DND-41 (cell line): ENCODE results near the gene NPM1.

Experiments used
- ATAC-seq: fragments of 200-7000 bp; cut with Tn5 transposase; 3 replicates; pipeline ENCODE4 v1.9.1; 2021; ENCODE audit warnings: low read depth; ENCODE audit not compliant: insufficient read depth
- DNase-seq: peaks from one replicate; pipeline ENCODE4 v3.0.0-alpha.2; 2020
- H2AFZ ChIP-seq: 2 replicates; pipeline ENCODE4 v1.6.0; 2012; ENCODE audit warnings: low read depth, low read length
- H3K27ac ChIP-seq: 2 replicates; pipeline ENCODE4 v1.5.1; 2012; ENCODE audit warnings: low read length, inconsistent platforms
- H3K27me3 ChIP-seq: fragments of 200-600 bp; sonication (generic); 2 replicates; pipeline ENCODE4 v1.6.0; 2012; ENCODE audit warnings: low read length, mild to moderate bottlenecking, inconsistent platforms; ENCODE audit not compliant: insufficient read depth, poor library complexity
- H3K36me3 ChIP-seq: 2 replicates; pipeline ENCODE4 v1.5.1; 2012; ENCODE audit warnings: low read length, inconsistent platforms; ENCODE audit not compliant: insufficient read depth
- H3K4me1 ChIP-seq: 2 replicates; pipeline ENCODE4 v1.5.1; 2012; ENCODE audit warnings: mild to moderate bottlenecking, low read length; ENCODE audit not compliant: insufficient read depth
- H3K4me2 ChIP-seq: 2 replicates; pipeline ENCODE4 v1.6.0; 2012; ENCODE audit warnings: mild to moderate bottlenecking, moderate library complexity, low read length, inconsistent platforms; ENCODE audit not compliant: insufficient read depth
- H3K4me3 ChIP-seq, 2 experiments: fragments of 200-600 bp in 1 of 2; shearing (Covaris generic) in 1 of 2; 2 replicates each; pipeline ENCODE4 v1.5.1; 2012 to 2016; ENCODE audit warnings: inconsistent platforms in 2 of 2, low read length in 2 of 2, mild to moderate bottlenecking in 2 of 2, low read depth in 1 of 2, moderate library complexity in 1 of 2
- H3K79me2 ChIP-seq: 2 replicates; pipeline ENCODE4 v1.6.0; 2012; ENCODE audit warnings: low read length, inconsistent platforms; ENCODE audit not compliant: insufficient read depth
- H3K9ac ChIP-seq: 2 replicates; pipeline ENCODE4 v1.6.0; 2012; ENCODE audit warnings: low read depth, mild to moderate bottlenecking, inconsistent platforms, low read length, moderate library complexity
- H3K9me3 ChIP-seq: 2 replicates; pipeline ENCODE4 v1.5.1; 2012; ENCODE audit warnings: low read length, moderate library complexity, mild to moderate bottlenecking, inconsistent platforms; ENCODE audit not compliant: insufficient read depth, severe bottlenecking
- H4K20me1 ChIP-seq: 2 replicates; pipeline ENCODE4 v1.6.0; 2012; ENCODE audit warnings: low read length; ENCODE audit not compliant: insufficient read depth
- CTCF ChIP-seq: IDR thresholded peaks from 2 replicates; pipeline ENCODE4 v1.5.1; 2012; ENCODE audit warnings: borderline replicate concordance, low read length, moderate library complexity, mild to moderate bottlenecking; ENCODE audit not compliant: poor library complexity, severe bottlenecking; ENCODE audit errors: extremely low read depth
- EZH2 ChIP-seq: IDR thresholded peaks from 3 replicates; pipeline ENCODE4 v1.6.1; 2012; ENCODE audit warnings: borderline replicate concordance, low read depth, mild to moderate bottlenecking, moderate library complexity, low read length, inconsistent platforms; ENCODE audit not compliant: severe bottlenecking

Gene NPM1

GRCh38 chr5:171437286-171437821 is 49.7 kb downstream of the NPM1 start:
- DNase-seq (no peak), ATAC-seq (no peak)
- Histone ChIP-seq H4K20me1 (peaks cover 5% of the 10 kb centered on the region; the same call in 1 of the 2 replicates), H3K27ac (no peak overlapping the region), H3K36me3 (no peaks in the 10 kb centered on the region), H3K4me2 (no peak overlapping the region), H3K9me3 (no peaks in the 10 kb centered on the region), H3K4me3 (no peak overlapping the region), H2AFZ (no peak overlapping the region), H3K27me3 (no peaks in the 10 kb centered on the region), H3K9ac (no peak overlapping the region), H3K79me2 (no peaks in the 10 kb centered on the region), H3K4me1 (no peaks in the 10 kb centered on the region)
- TF ChIP-seq CTCF, result no peak
- no peak for TF ChIP-seq EZH2

DNA sequence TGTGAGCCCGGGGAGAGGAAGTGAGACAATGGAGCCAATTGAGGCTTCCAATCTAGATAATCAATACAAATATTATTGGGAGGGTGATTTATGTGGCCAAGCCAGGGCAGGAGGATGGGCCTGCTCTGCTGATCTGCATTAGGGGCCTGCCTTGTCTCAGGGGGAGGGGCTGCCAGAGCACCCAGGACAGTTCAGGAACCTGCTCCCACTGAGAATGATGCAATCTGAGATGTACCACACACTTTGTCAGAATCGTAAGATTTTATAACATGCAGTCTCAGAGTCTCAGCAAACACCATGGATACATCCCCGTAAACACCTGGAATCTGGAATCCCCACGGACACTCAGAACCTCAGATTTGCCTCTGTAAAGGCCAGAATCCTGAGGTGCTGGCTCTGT is 51.1 kb downstream of the NPM1 start:
- Histone ChIP-seq H3K27ac (no peak overlapping the region), H3K9me3 (no peaks in the 10 kb centered on the region), H3K27me3 (no peaks in the 10 kb centered on the region), H3K36me3 (no peaks in the 10 kb centered on the region), H4K20me1 (peaks cover 5% of the 10 kb centered on the region; the same call in 1 of the 2 replicates), H2AFZ (no peak overlapping the region), H3K4me1 (no peaks in the 10 kb centered on the region), H3K79me2 (no peaks in the 10 kb centered on the region), H3K4me3 (no peak overlapping the region), H3K9ac (no peak overlapping the region), H3K4me2 (no peak overlapping the region)
- DNase-seq (no peak), ATAC-seq (peak; percentile 39; the same call in 1 of the 3 replicates)
- TF ChIP-seq CTCF, result no peak
- no peak for TF ChIP-seq EZH2

DNA sequence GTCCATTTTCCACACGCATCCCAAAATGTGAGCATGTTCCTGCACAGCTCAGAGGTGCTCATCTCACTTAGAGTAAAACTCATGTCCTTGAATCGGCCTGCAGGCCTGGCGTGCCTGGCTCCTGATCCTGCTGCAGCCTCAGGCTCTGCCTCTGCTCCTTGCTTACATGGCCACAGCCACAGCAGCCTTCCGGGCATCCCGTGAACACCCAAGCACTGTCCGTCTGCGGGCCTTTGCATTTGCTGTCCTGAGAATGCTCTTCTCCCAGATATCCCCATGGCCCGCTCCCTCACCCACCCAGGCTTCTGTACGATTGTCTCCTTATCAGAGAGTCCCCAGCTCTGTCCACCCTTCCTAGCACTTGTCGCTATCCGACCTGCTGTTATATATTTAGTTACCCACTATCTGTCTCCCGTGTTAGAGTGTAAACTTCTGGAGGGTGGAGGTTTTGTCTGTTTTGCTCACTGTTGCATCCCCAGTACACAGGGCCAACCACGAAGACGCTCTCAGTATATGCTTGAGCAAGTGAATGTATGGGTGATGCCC is 53.7 kb downstream of the NPM1 start:
- Histone ChIP-seq H3K4me2 (no peak overlapping the region), H3K9me3 (no peaks in the 10 kb centered on the region), H3K9ac (no peak overlapping the region), H2AFZ (no peak overlapping the region), H3K79me2 (no peaks in the 10 kb centered on the region), H3K4me1 (no peaks in the 10 kb centered on the region), H3K4me3 (no peak overlapping the region), H3K36me3 (no peaks in the 10 kb centered on the region), H4K20me1 (peaks cover 5% of the 10 kb centered on the region; the same call in 1 of the 2 replicates), H3K27ac (no peak overlapping the region), H3K27me3 (no peaks in the 10 kb centered on the region)
- no peak for TF ChIP-seq EZH2
- no peak for TF ChIP-seq CTCF
- no peak for DNase-seq
- 0 out of 3 replicates have a peak, but pooled peaks have one; percentile 24 for ATAC-seq
